Gastrocnemius medialis (tissue), 4 donors: Measurements from ENCODE around the gene ARHGAP19.

Experiments used
- CTCF ChIP-seq, 5 experiments: fragments of 450-650 bp in 3 of 5; fragments of 200-600 bp in 2 of 5; sonication (generic) in 2 of 5; IDR thresholded peaks in 4 of 5; conservative IDR thresholded peaks in 1 of 5; 1 replicate in 4 of 5; 2 replicates in 1 of 5; pipeline ENCODE4 v1.5.1; 2016 to 2019; ENCODE audit warnings: antibody characterized with exemption in 5 of 5, mild to moderate bottlenecking in 3 of 5, moderate library complexity in 3 of 5
- POLR2A ChIP-seq, 2 donors: fragments of 450-650 bp; IDR thresholded peaks; one replicate each; pipeline ENCODE4 v1.6.1; 2017; ENCODE audit warnings: antibody characterized with exemption in 2 of 2, mild to moderate bottlenecking in 2 of 2, moderate library complexity in 2 of 2

- TF ChIP-seq CTCF (IDR thresholded peaks at IDR 0.05 in 4 of 5, conservative IDR thresholded peaks at IDR 0.05 in 1 of 5) (no peak), POLR2A (IDR thresholded peaks at IDR 0.05) (no peak)
Measured at GRCh38 chr10:97229322-97230015, 63.0 kb downstream of the ARHGAP19 start.
